Medulla oblongata (tissue), 1 donor: ENCODE data around the gene OTOG.

Source experiments
- DNase-seq: peaks from one replicate; pipeline ENCODE4 v3.0.0-alpha.2; 2015; ENCODE audit errors: extremely low spot score

OTOG gene

GRCh38 chr11:17581036-17581731, 34.1 kb downstream of the OTOG start:
- no peak for DNase-seq

DNA sequence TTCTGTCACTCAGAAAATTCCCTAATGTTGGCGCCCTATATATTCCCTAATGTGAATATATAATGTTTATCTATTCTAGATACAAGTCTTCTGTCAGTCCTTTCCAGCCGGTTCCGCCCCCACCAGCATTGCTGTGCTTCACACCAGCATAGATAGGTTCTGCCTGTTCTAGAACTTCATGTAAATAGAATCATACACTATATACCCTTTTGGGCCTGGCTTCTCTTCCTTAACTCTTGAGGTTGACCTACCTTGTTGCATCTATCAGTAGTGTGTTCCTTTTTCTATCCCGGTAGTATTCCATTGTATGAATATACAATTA, 34.6 kb downstream of the OTOG start:
- no peak for DNase-seq

DNA sequence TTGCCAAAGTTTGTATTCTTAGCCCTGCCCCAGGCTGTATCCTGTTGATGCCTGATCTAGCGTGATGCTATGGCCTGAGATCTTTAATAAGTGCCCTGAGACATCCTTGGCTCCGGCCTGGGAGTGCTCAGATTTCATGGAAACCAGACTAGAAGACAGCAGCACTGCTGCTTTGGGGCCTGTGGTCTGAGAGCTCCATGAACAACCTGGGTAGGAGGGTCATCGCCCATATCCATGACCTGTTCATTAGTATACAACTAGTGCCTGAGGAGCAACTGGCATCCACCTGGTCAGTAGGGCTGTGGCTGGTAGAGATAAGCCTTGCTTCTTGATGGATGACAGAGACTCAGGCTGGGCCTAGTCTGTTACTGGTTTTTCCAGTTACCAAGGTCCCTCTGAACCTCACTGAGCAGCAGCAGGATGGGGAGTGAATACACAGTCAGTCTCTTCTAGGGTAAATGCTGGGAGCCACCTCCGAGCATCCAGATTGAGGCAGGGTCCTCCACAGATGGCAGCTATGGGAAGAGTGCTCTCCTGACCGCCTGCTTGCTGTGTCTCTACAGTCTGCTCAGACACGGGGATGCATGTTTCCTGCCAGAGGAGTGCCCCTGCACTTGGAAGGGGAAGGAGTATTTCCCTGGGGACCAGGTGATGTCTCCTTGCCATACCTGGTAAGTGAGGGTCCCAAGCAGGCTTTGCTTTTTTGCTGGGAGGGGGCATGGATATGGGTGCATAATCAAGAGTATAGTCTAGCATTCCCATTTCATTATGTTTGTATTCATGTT, 39.0 kb downstream of the OTOG start:
- no peak for DNase-seq

DNA sequence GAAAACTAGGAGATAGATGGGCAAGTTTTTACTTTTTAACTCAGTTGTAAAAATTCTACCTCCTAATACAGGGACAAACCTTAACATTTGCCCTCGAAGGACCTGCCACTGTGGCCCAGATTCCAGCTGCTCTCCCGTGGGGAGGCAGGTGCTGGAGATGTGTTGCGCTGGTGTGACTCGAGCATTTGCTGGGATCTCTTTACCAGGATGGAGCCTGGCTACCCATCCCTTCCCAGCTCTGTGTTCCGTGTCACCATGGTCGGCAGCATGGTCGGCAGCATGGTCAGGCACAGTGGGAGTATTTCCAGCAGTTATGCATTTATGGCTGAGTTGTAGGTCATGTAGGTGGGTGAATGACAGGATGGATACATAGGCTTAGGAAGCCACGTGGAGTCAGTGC, 41.1 kb downstream of the OTOG start:
- DNase-seq, result no peak

- no peak for DNase-seq
Observed at GRCh38 chr11:17588721-17589120, 41.7 kb downstream of the OTOG start.

DNA sequence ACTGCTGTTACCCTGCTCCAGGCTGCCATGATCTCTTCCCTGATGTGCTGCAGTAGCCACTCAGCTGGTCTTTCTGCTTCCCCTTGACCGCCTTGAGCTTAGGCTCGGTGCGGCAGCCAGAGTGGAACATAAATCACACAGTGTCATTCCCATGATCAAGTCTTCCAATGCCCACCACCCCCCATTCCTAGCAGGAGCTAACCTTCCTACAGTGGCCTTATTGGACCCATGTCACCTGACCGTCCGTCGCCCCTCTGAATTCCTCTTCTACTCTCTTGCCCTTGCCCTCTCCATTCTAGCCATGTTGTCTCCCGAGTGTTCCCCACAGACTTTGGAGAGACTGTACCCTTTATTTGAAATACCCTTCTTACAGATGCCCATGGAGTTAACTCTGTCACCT, 43.4 kb downstream of the OTOG start:
- no peak for DNase-seq

DNA sequence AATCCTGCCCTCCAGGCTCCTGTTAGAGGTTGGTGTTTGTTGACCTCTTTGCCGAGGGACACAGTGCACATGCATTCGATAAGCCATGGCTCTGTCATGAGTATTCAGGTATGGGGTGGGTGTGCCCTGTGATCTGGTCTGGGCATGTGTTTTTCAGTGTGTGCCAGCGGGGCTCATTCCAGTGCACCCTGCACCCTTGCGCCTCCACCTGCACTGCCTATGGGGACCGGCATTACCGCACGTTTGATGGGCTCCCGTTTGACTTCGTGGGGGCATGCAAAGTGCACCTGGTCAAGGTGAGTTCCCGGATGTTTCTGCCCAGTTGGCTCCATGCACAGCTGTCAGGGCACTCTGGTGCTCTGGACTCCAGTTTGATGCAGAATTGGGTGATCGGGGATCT, 44.2 kb downstream of the OTOG start:
- no peak for DNase-seq

DNA sequence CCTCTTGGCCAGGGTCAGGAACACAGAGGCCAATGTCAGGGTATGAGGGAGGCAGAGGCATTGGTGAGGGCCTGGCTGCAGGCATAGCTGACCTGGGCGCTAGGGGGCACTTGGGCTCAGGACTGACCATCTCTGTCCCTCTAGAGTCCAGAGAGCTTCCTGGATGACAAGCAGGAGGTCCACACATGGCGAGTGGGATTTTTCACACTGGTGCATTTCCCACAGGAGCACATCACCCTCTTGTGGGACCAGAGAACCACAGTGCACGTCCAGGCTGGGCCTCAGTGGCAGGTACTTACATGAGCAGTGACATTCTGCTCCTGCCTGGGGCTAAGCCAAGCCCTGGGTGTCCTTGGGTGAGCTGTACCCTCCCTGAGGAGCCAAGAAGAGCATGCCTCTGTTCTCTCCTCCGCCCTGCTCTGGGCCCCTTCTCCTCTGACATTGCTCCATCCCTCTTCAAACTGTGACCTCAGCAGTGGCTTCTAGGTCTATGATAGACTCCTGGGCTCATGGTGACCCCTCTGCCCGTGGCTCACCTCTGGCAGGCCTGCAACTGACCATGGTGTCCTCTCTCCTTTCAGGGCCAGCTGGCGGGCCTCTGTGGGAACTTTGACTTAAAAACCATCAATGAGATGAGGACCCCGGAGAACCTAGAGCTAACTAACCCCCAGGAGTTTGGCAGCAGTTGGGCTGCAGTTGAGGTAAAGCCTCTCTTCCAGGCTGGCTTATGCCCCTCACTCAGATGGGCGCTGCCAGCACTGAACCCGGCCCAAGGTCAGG, 46.6 kb downstream of the OTOG start:
- DNase-seq, result no peak

GRCh38 chr11:17594686-17595192, 47.7 kb downstream of the OTOG start:
- DNase-seq, result no peak

GRCh38 chr11:17595526-17596309, 48.7 kb downstream of the OTOG start:
- no peak for DNase-seq

DNA sequence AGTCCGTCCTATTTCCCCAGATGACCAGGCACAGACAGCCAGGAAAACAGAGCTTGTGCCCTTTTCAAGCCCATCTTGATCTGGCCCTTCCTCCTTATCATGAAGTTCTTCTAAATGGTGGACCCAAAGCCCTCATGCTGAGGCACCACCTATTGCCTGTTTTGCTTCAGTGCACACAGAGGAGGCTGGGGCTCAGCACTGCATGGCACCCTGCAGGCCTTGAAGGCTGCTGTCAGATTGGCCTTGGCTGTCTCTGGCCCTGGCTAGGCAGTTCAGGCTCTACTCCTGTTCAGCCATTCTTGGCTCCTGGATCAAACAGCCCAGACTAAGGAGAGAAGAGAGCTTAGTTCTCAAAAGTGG, 49.2 kb downstream of the OTOG start:
- DNase-seq, result no peak

DNA sequence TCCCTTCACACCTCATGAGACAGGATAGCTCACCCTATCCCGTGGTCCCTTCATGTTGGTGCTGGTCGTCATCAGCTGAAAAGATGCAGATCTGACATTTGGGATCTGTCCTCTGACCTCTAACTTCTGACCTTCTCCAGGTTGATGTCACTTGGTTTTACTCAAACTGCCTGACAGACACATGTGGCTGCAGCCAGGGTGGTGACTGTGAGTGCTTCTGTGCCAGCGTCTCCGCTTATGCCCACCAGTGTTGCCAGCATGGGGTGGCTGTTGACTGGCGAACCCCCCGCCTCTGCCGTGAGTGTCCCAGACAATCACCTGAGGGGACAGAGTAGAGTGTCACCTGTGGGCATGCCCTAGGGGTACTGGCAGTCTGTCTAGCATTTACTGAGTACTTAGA, 49.7 kb downstream of the OTOG start:
- no peak for DNase-seq

DNA sequence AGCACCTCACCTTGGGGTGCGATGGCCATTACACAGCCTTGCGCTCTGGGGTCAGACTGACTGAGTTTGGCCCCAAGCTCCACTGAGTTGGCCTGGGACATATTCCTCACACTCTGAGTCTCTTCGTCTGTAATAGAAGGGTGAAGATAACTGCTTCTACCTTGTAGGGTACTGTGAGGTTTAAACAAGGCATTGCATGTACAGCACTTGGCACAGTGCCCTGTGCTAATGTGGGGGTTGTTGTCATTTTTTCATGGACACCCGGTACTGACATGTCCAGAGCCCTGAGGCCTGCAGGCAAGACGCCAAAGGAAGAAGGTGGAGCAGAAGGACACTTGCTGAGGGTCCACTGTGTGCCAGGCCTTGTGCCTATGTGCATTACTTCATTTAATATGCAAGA, 50.7 kb downstream of the OTOG start:
- DNase-seq, result no peak

- peak; percentile 75 for DNase-seq
Observed at GRCh38 chr11:17598700-17599459, 51.8 kb downstream of the OTOG start.

DNA sequence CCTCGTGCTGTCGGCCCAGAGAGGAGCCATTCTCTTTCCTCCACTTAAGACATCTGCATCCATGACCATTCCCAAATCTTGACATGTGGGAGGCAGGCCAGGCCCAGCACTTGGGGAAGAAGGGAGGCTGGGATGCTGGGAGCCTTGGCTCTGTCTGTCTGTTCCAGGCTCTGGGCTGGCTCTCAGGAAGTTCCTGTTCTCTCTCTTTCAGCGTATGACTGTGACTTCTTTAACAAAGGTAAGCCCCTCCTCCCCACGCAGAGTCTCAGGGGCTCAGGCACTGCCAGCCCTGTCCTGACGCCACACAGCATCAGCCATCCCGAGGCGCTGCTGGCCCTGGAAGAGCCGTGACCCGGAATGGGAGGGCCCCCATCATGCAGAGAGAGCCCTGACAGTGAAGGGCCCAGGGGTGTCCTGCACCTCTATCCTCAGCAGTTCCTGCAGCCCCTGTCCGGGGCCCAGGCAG, 52.4 kb downstream of the OTOG start:
- no peak for DNase-seq

DNA sequence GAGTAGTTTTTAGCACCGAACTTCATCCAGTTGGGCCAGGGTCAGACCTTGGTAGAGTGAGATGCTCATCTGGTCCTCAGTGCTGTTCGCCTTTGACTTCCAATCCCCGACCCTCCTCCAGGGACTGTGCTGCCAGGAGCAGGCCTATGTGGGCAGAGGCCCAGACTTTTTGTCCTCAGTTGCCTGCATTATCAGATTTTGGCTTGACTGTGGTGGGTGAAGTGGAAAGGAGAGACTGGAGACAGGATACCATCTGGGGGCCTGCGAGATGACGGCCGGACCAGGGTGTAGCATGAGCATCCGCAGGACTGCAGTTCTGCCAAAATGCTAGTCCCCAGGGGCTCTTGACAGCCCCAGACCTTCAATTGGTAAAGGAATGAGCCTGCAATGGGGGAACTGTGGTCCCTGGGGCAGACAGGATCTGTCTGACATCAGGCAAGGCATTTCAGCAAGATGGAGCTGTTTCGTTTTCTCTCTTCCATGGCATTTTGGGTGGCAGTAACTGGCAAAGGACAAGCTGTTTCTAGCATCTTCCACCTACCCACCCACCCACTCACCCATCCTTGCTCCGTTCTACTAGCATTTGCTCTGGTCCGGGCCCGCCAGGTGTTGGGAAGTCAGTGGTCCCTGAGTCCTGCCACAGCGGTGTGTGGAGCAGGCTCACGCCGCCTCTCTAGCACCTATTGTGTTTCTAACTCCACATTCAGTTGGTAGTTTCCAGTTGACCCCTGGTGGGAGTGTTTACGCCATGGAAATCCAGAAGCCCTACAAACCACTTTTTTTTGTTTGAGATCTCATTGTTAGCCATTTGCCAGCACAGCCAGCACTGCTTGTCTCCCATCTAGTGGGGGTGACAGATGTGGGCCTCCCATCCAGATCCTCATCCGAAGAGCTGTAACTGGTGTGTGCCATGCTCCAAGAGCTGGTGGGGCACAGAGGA, 53.5 kb downstream of the OTOG start:
- no peak for DNase-seq

GRCh38 chr11:17601256-17601671, 54.2 kb downstream of the OTOG start:
- DNase-seq, result no peak

DNA sequence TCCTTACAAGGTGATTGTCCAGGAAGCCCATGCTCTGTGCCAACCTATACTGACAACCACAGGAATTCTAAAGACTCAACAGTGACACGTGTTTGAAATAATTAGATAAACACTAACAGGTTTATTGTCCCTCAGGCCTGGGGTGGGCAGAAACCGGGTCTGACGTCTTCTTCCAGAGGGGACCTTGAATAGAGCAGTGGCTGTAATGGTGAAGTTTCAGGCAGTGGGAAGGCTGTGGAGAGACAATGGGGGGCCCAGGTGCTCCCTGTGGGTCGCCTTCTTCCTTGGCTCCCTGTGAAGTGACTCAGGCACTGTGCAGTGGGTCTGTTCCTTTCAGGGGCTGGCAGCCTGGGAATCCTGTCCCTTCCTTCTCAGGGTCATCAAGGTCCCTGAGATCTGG, 54.6 kb downstream of the OTOG start:
- no peak for DNase-seq

GRCh38 chr11:17602105-17603001, 55.3 kb downstream of the OTOG start:
- DNase-seq, result no peak
